OCI-LY1 (cell line): ENCODE results near the gene SLC41A1.

Experiments used
- EZH2 ChIP-seq: fragments of 200-600 bp; sonication (generic), shearing (Covaris generic); IDR thresholded peaks from 2 replicates; pipeline ENCODE4 v1.8.0; 2017; ENCODE audit warnings: borderline replicate concordance, mixed run types, mild to moderate bottlenecking, antibody characterized with exemption, low read length, moderate library complexity, mixed read lengths
- TF ChIP-seq, protein P1 (sequence below): fragments of 200-600 bp; sonication (generic), shearing (Covaris generic); IDR thresholded peaks from 2 replicates; pipeline ENCODE4 v1.5.1; 2017; ENCODE audit warnings: mild to moderate bottlenecking, antibody characterized with exemption, low read length, moderate library complexity, mixed read lengths

DNA sequence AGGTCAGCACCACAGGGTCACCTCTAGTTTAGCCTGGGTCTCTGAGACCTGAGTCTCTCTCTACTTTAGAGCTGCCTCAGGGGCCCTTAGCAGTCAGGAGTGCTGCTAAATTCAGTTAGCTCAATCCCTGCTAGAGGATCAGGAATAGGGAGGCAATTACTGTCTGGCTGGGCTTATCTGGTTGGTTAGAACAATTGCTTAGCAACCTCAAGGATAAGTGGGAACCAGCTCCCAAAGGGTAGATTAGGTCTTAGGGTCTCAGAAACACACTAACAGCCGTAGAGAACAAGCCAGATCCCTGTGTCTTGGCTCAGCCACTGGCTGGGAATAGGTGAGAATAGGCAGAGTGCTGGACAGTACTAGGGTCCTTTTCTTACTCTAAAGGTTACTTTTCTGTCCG, 29.2 kb upstream of the SLC41A1 start:
- TF ChIP-seq, protein P1, sequence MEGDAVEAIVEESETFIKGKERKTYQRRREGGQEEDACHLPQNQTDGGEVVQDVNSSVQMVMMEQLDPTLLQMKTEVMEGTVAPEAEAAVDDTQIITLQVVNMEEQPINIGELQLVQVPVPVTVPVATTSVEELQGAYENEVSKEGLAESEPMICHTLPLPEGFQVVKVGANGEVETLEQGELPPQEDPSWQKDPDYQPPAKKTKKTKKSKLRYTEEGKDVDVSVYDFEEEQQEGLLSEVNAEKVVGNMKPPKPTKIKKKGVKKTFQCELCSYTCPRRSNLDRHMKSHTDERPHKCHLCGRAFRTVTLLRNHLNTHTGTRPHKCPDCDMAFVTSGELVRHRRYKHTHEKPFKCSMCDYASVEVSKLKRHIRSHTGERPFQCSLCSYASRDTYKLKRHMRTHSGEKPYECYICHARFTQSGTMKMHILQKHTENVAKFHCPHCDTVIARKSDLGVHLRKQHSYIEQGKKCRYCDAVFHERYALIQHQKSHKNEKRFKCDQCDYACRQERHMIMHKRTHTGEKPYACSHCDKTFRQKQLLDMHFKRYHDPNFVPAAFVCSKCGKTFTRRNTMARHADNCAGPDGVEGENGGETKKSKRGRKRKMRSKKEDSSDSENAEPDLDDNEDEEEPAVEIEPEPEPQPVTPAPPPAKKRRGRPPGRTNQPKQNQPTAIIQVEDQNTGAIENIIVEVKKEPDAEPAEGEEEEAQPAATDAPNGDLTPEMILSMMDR = no peak
- no peak for TF ChIP-seq EZH2
